GM12872 (cell line): ENCODE measurements around the gene MRPL41.

ENCODE experiments used
- CTCF ChIP-seq: IDR thresholded peaks from 3 replicates; pipeline ENCODE4 v1.5.1; 2011; ENCODE audit warnings: low read depth, mild to moderate bottlenecking, low read length, moderate library complexity; ENCODE audit not compliant: insufficient read depth

The MRPL41 gene

GRCh38 chr9:137521405-137521985, 30.2 kb upstream of the MRPL41 start:
- no peak for TF ChIP-seq CTCF

DNA sequence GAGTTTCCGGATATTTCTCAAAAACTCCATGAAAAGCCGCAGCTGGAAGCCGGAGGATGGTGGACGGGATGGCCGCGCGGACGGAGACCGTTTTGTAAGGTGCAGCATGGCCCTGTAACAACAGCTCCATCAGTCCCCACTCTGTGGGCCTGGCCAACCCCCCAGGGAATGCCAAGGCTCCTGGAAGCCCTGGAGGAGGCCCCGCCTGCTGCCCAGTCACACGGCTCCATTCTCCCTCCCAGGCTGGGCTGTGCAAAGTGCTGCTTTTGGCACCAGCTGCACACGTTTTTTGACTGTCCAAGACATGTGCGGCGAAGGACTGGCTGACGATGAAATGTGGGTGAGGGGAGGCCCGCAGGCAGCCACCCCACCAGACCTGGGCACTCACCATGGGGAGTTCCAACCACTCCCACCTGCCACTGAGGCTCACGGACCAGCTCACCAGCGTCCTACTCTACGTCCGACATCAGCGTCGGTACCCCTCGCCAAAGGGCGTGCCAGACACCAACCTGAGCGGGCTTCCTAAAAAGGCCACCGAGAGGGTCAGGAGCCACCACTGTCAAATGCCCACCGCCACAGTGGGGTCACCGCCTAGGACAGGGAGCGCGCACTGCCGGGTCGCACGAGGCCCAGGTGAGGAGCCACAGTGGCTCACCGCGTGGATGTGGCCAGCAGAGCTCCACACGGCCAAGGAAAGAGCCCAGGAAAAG, 28.8 kb upstream of the MRPL41 start:
- no peak for TF ChIP-seq CTCF

- TF ChIP-seq CTCF: no peak
Observed at GRCh38 chr9:137524161-137524980, 27.3 kb upstream of the MRPL41 start.

- no peak for TF ChIP-seq CTCF
Observed at GRCh38 chr9:137524981-137525317, 26.7 kb upstream of the MRPL41 start.

GRCh38 chr9:137530331-137530730, 21.3 kb upstream of the MRPL41 start:
- TF ChIP-seq CTCF: no peak

- no peak for TF ChIP-seq CTCF
Observed at GRCh38 chr9:137531099-137531765, 20.4 kb upstream of the MRPL41 start.
